Activated naive CD4-positive, alpha-beta T cell treated with anti-CD3 and anti-CD28 coated beads, Interleukin-2, amount 50 U/mL, for 72 hours (primary cell): ENCODE measurements around the gene RAD51. TPM values are rescaled to one million over a fixed set of nuclear protein-coding genes. Genes with fewer than 3 reads are reported as not detected.
A peak's percentile ranks its signal among the peaks of the same experiment; 100 is the strongest.

ENCODE experiments used
- ATAC-seq, 2 donors: fragments of 150-1000 bp; cut with Tn5 transposase; 2 replicates each; pipeline ENCODE4 v1.10.0; 2021; ENCODE audit warnings: mild to moderate bottlenecking in 2 of 2, moderate library complexity in 2 of 2
- DNase-seq, 2 donors: peaks; one replicate each; pipeline ENCODE4 v3.0.0; 2021 to 2022; ENCODE audit warnings: low spot score in 2 of 2
- H3K27ac Mint-ChIP-seq, 2 donors: one replicate each; pipeline ENCODE4 v1.8.0; 2022; ENCODE audit warnings: mild to moderate bottlenecking in 2 of 2, mixed read lengths in 2 of 2
- H3K36me3 Mint-ChIP-seq, 2 donors: one replicate each; pipeline ENCODE4 v1.8.0; 2022; ENCODE audit warnings: mixed read lengths in 2 of 2
- H3K9me3 Mint-ChIP-seq, 2 donors: one replicate each; pipeline ENCODE4 v1.8.0; 2022; ENCODE audit warnings: mixed read lengths in 2 of 2
- total RNA-seq, 2 donors: library from RNA; stranded (reverse); gene quantifications; one replicate each; pipeline ENCODE4 v1.2.3, GENCODE V29; 2022

The RAD51 gene
- total RNA-seq, 2 donors from 2014 or later, result 39.5 to 79.9 TPM

DNA sequence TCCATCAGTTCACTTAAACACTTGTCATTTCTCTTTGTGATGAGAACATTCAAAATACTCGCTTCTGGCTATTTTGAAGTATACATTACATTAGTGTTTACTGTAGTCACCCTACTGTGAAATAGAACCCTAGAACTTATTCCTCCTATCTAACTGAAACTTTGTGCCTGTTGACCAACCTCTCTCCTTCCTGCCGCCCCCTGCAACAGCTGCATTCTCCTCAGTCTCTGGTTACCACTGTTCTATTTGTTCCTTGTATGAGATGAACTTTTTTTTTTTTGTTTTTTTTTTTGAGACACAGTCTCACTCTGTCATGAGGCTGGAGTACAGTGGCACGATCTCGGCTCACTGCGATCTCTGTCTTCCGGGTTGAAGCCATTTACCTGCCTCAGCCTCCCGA, 2.9 kb downstream of the RAD51 start:
- ATAC-seq, result no peak
- peak overlapping the region in 1 of 2 donors; percentile 84 for H3K27ac Mint-ChIP-seq
- H3K9me3 Mint-ChIP-seq, result no peaks in the 10 kb centered on the region
- no peak for DNase-seq
- peaks cover 36 to 76% of the 10 kb centered on the region in 2 donors for H3K36me3 Mint-ChIP-seq

DNA sequence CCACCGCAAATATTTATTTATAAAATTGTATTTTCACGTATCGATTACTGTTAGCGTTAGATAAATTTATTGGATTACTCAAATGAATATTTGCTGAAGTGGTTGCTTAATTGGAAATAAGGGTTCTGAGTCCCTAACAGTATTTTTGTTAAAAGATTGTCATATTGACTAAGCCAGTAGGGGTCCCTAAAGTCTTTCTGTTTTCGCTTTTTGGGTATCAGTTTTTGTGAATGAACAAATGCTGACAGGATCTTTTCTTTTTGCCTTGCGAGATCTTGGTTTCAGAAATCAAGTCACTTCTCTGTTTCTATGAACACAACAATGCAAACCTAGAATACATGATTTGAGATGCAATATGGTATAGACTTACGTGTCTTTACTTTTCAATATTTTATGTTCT, 7.1 kb downstream of the RAD51 start:
- no peak for DNase-seq
- H3K36me3 Mint-ChIP-seq, result peaks cover 16 to 62% of the 10 kb centered on the region in 2 donors
- H3K9me3 Mint-ChIP-seq, result no peaks in the 10 kb centered on the region
- no peak overlapping the region for H3K27ac Mint-ChIP-seq
- no peak for ATAC-seq

DNA sequence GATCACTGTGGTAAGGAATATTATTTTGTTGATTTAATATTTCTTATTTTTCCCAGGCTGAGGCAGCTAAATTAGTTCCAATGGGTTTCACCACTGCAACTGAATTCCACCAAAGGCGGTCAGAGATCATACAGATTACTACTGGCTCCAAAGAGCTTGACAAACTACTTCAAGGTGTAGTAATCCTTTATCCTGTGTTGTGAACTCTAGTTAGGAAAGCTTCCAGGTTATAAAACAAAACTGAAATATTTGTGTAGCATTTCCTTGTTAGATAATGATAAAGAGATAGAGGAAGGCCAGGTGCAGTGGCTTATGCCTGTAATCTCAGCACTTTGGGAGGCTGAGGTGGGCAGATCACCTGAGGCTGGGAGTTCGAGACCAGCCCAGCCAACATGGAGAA, 11.1 kb downstream of the RAD51 start:
- DNase-seq (no peak), ATAC-seq (no peak)
- Mint-ChIP-seq H3K9me3 (no peaks in the 10 kb centered on the region), H3K36me3 (peaks cover 21 to 47% of the 10 kb centered on the region in 2 donors), H3K27ac (no peak overlapping the region)

DNA sequence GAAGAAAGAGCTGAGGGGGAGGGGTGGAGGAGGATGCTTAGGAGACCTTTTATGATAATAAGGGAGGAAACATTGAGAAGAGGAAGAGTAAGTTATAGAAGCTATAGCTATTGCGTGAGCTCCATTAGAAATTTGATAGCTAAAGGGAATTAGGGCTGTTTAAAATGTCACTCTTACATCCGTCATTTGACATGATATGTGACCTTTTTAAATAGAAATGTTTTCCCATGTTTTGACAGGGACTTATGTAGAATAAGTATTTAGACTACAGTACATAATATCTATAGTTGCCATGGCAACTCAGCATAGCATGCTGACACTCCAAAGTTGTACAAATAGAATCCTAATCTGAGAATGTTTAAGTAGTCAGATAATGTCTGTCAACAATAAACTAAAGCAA, 19.2 kb downstream of the RAD51 start:
- DNase-seq (no peak), ATAC-seq (no peak)
- Mint-ChIP-seq H3K36me3 (peaks cover 16 to 52% of the 10 kb centered on the region in 2 donors), H3K9me3 (no peaks in the 10 kb centered on the region), H3K27ac (no peak overlapping the region)

DNA sequence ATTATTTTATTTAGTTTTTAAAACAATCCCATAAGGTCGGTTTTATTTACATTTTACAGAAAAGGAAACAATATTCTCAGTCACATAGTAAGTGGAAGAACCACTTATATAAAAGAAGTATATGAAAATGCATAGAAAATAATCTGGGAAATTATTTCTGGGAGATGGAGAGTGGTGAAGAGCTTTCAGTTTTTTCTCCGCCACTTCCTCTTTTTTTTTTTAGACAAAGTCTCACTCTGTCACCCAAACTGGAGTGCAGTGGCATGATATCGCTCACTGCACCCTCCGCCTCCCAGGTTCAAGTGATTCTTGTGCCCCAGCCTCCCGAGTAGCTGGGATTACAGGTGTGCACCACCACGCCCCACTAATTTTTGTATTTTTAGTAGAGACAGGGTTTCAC, 21.2 kb downstream of the RAD51 start:
- no peaks in the 10 kb centered on the region for H3K9me3 Mint-ChIP-seq
- H3K27ac Mint-ChIP-seq, result no peak overlapping the region
- no peak for DNase-seq
- H3K36me3 Mint-ChIP-seq, result peaks cover 3 to 36% of the 10 kb centered on the region in 2 donors
- no peak for ATAC-seq

DNA sequence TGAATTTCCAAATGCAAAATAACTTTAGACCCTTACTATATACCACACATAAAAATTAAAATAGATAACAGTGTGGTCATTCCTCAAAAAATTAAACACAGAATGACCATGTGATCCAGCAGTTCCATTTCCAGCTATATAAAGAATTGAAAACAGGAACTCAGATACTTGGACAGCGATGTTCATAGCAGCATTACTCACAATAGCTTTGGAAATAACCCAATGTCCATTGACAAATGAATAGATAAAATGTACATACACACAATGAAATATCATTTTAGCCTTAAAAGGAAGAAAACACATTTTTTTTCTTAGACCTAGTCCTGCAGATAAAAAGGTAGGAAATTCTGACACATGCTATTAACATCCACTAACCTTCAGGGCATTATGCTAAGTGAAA, 26.7 kb downstream of the RAD51 start:
- DNase-seq (no peak), ATAC-seq (no peak)
- Mint-ChIP-seq H3K36me3 (peaks cover 0 to 14% of the 10 kb centered on the region in 2 donors), H3K9me3 (no peaks in the 10 kb centered on the region), H3K27ac (peak overlapping the region in 1 of 2 donors; percentile 47)

DNA sequence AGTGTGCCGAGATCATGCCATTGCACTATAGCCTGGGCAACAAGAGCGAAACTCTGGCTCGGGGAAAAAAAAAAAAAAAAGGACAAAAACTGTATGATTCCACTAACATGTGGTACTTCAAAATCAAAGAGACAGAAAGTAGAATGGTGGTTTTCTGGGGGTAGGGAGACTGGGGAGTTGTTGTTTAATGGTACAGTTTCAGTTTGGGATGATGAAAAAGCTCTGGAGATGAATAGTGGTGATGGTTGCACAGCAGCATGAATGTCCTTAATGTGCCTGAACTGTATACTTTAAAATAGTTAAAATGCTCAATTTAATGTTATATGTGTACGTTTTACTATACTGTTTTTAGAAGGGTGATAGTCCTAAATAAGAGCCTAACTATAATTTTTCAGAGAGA, 27.4 kb downstream of the RAD51 start:
- Mint-ChIP-seq H3K27ac (peak overlapping the region; percentile 1 to 47), H3K36me3 (peaks cover 0 to 12% of the 10 kb centered on the region in 2 donors), H3K9me3 (no peaks in the 10 kb centered on the region)
- DNase-seq (no peak), ATAC-seq (peak; percentile 70 to 95)

DNA sequence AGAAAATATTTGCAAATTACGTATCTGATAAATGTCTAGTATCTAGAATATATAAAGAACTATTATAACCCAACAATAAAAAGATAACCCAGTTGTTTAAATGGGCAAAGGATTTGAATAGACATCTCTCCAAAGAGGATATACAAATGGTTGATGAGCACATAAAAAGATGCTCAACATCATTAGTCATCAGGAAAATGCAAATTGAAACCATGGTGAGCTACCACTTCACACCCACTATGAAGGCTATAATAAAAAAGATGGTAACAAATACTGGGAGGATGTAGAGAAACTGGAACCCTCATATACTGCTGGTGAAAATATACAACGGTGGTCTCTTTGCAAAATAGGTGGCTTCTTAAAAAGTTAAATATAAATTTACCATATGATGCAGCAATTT, 28.0 kb downstream of the RAD51 start:
- ATAC-seq, result peak; percentile 55 to 73

DNA sequence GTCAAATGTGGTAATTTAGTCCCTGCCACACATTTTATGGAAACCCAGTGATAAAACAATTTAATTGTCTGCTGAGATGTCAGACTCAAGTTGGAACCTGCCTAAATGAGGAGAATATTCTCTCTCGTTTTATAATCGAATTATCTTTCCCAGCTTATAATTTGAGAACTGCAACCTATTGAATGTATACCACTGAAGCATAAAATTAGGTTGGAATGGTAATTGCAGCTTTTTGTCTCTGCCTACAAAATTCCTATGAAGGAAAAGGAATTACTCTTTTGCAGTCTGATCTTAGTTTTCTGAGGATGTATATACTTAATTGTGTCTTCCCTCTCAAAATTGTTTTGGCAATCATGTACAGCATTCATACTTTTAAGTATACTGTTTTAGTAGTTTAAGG, 28.9 kb downstream of the RAD51 start:
- DNase-seq (no peak), ATAC-seq (no peak)
- Mint-ChIP-seq H3K27ac (no peak overlapping the region), H3K9me3 (no peaks in the 10 kb centered on the region), H3K36me3 (peaks cover 0 to 12% of the 10 kb centered on the region in 2 donors)

More for the DNA sequence above, 28.0 kb downstream of the RAD51 start:
- H3K9me3 Mint-ChIP-seq, result no peaks in the 10 kb centered on the region
- DNase-seq, result no peak
- no peak overlapping the region for H3K27ac Mint-ChIP-seq
- H3K36me3 Mint-ChIP-seq, result peaks cover 0 to 6% of the 10 kb centered on the region in 2 donors

DNA sequence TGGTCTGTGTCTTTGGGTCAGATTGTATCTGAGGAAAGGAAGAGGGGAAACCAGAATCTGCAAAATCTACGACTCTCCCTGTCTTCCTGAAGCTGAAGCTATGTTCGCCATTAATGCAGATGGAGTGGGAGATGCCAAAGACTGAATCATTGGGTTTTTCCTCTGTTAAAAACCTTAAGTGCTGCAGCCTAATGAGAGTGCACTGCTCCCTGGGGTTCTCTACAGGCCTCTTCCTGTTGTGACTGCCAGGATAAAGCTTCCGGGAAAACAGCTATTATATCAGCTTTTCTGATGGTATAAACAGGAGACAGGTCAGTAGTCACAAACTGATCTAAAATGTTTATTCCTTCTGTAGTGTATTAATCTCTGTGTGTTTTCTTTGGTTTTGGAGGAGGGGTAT, 36.1 kb downstream of the RAD51 start:
- peaks cover 0 to 19% of the 10 kb centered on the region in 2 donors for H3K36me3 Mint-ChIP-seq
- DNase-seq (no peak), ATAC-seq (no peak)
- no peaks in the 10 kb centered on the region for H3K9me3 Mint-ChIP-seq
- no peak overlapping the region for H3K27ac Mint-ChIP-seq

DNA sequence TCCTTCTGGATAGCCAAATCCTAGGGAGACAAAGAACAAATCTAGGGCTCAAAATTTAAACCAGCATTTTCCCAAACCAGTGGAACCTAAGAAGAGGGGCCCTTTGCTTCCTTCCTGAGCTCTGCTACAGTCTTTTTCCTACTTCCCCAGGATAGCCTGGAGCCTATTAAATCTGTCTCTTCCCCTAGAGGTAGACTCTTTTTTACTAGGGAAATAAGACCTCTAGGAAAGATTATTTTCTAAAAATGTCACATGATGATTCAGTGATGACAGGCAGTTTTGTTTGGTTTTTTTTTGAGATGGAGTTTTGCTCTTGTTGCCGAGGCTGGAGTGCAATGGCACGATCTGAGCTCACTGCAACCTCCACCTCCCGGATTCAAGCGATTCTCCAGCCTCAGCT, 41.6 kb downstream of the RAD51 start:
- DNase-seq (no peak), ATAC-seq (no peak)
- Mint-ChIP-seq H3K9me3 (no peaks in the 10 kb centered on the region), H3K27ac (peak overlapping the region in 1 of 2 donors; percentile 69), H3K36me3 (no peaks in the 10 kb centered on the region)

DNA sequence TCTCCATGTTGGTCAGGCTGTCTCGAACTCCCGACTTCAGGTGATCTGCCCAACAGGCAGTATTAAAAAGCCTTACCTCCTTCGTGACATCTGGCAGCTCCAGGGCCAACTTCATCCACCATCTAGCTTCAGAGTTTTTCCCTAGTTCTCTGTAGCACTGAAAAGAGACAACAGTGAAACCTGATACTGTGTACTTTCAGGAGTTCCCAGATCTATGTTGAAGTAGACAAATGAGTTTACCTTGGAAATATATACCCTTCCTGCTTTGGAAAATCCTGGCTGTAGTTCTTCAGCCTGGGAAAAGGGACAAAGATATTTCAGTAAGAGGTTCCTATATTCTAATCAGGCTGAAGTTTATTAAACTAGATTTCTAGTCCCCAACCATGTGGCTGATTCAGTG, 42.1 kb downstream of the RAD51 start:
- Mint-ChIP-seq H3K9me3 (no peaks in the 10 kb centered on the region), H3K36me3 (no peaks in the 10 kb centered on the region), H3K27ac (no peak overlapping the region)
- DNase-seq (no peak), ATAC-seq (no peak)

DNA sequence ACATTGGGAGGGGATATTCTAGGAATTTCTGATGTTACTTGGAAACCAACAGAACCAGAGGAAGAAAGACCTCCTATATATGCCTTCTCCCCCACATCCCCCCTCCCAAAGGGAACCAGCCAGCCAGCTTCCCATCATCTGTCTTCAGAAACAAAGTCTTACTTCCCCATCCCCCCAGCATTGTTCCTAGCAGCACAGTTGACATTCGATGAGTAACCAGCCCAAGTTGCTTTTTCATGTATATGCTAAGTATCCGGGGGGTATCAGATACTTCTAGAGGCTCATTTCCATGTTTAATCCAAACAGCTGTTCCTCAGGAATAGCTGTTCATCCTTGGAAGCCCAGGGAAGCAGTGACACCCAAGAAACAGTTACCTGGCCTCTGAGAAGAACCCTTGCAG, 44.1 kb downstream of the RAD51 start:
- Mint-ChIP-seq H3K27ac (peak overlapping the region in 1 of 2 donors; percentile 47), H3K9me3 (no peaks in the 10 kb centered on the region), H3K36me3 (peaks cover 0 to 6% of the 10 kb centered on the region in 2 donors)
- no peak for DNase-seq
- no peak for ATAC-seq

DNA sequence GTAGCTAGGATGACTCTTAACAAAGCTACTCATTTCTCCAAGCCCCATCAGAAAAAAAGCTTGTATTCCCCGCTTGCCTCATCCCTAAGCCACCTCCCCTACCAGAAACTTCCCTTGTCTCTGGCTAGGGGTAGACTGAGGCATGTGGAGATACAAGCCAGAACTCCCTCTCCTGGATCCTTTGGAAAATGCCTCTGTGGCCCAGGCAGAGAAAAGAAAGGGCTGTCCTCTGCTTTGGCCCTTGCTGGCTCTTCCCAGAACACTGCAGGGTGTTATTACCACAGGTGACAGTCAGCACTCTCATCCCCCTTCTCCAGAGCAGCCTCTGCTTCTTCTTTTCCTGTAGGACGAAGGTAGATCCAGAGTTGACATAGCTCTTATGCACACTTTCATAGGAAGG, 44.9 kb downstream of the RAD51 start:
- DNase-seq (peak in 1 of 2 donors; percentile 30), ATAC-seq (no peak)
- Mint-ChIP-seq H3K9me3 (no peaks in the 10 kb centered on the region), H3K36me3 (peaks cover 0 to 6% of the 10 kb centered on the region in 2 donors), H3K27ac (peak overlapping the region; percentile 44 to 73)

DNA sequence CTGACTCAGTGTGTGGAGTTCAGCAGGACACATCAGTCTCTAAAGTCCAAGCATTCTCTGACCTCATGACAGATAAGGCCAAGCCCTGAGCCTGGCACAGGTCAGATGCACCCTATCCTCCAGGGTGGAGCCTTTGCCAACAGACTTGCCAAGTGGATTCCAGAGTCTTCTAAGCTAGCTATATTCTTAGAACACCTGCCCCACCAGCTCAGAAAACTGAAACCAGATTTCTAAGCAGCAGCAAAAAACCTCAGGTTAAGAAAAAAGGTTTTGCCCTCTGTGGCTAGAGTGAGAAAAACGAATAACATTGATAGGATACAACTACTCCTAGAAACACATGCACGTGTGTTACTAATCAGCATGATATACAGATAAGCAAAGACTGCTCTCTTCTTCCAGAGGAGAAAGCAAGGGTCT, 48.5 kb downstream of the RAD51 start:
- H3K27ac Mint-ChIP-seq, result peak overlapping the region; percentile 78 to 85
- DNase-seq, result peak in 1 of 2 donors; percentile 45
- peak in 1 of 2 donors; percentile 50 for ATAC-seq
- H3K9me3 Mint-ChIP-seq, result no peaks in the 10 kb centered on the region
- peaks cover 5 to 6% of the 10 kb centered on the region in 2 donors for H3K36me3 Mint-ChIP-seq

DNA sequence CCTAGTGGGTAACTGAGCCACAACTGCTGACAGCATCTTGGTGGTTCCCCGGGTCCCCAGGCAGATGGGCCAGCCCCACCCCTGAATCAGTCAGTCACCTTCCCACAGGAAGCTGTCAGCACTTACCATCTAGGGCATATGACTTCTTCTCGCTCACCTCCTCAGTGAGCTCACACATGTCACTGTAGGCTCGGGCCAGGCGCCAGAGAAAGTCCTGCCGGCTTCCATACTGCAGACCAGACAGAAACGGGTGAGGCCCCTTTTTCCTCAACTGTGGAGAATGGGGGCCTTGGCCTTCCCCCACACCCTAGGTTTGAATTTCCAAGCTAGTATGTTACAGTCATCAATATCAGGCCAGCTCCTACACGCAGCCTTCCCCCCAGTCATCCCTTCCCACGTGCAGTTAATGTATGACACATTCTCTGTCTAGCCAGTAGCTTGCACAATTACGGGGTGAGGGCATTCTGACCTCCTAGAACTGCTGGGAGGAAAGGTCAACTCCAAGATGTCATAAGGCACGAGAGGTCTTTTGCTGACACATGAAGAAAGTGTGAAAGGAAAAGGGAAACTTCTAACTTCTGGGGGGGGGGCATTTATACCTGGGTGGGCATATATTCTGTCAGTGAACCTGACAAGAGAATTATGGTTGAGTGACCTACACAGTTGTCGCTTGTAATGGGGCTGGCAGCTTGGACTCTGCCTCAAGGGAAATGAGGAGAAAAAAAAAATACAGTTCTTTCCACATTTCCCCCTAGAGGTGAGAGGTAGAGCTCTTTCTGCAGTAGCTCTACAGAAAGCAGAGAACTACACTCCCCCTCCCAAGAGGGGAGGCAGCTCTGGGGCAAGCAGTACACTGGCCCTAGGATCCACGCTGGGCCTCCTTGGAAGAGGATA, 49.2 kb downstream of the RAD51 start:
- peaks cover 5 to 6% of the 10 kb centered on the region in 2 donors for H3K36me3 Mint-ChIP-seq
- peak overlapping the region; percentile 78 to 85 for H3K27ac Mint-ChIP-seq

DNA sequence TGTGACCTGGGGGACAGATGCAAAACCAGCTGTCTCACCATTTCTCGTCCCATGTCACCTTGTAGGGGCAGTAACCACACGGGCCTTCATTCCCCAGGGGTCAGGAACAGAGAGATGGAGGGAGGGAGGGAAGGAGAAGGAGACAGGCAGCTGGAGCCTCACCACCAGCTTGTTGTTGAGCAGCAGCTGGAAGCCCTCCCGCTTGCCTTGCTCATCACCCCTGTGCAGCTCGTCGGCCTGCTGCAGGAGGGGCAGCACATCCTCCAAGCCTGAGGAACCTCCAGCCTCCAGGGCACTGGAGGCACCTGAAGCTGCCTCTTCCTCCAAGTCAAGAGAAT, 49.8 kb downstream of the RAD51 start:
- Mint-ChIP-seq H3K36me3 (peaks cover 5 to 6% of the 10 kb centered on the region in 2 donors), H3K9me3 (no peaks in the 10 kb centered on the region)
- no peak for ATAC-seq

More for the DNA sequence above, 49.2 kb downstream of the RAD51 start:
- ATAC-seq (peak; percentile 83 to 94), DNase-seq (peak; percentile 37 to 80)
- H3K9me3 Mint-ChIP-seq, result no peaks in the 10 kb centered on the region

DNA sequence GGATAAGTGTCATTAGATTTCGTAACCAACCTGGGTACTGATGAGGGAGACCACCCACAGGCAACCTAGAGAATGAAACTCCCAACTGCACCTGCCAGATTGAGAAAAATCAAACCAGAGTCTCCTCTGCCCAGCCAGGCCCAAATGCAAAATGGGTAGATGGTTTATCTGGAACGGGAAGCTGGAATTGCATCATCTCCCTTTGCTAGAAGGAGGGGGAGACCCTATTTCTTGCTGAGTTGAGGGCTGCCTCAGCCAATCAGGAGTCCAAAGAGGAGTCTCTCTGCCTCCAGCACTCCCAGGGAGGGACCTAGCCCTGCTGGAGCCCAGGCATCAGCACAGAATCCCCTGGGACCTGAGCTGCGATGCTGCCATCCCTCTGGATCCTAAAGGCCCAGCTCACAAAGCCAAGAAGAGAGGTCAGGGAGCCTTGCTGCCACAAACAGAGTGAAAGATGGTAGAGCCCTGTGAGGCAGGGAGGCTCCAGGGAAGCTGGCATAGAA, 52.0 kb downstream of the RAD51 start:
- DNase-seq (peak in 1 of 2 donors; percentile 40), ATAC-seq (no peak)
- no peaks in the 10 kb centered on the region for H3K9me3 Mint-ChIP-seq
- H3K27ac Mint-ChIP-seq, result peak overlapping the region; percentile 24 to 54
- peaks cover 6 to 14% of the 10 kb centered on the region in 2 donors for H3K36me3 Mint-ChIP-seq

More for the DNA sequence above, 49.8 kb downstream of the RAD51 start:
- peak in 1 of 2 donors; percentile 44 for DNase-seq
- peak overlapping the region; percentile 82 to 96 for H3K27ac Mint-ChIP-seq
